ENCODE results near the gene PRLHR. TPM values are rescaled to one million over a fixed set of nuclear protein-coding genes. Genes with fewer than 3 reads are reported as not detected.

PRLHR gene
- total RNA-seq, 1 donor = not detected

DNA sequence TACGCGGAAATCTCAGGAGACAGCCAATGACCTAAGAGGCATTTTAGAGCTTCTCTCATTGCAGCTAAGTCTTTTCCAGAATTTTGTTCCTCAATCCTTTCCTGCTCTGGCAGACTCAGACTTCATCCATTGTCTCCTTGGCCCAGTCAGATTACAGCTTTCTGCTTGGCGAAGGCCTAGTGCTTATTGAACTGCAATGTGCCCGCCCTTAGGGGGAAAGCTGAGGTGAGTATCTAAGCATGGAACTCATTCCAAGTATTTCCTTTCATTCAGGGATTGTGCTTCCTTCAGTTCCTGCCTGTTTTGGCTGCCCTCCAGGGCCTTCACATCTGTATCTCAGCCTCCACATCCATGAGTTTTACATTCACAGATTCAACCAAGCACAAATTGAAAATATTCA is 37.5 kb downstream of the PRLHR start:
- no peak for DNase-seq (ENCODE audit: low read depth)

DNA sequence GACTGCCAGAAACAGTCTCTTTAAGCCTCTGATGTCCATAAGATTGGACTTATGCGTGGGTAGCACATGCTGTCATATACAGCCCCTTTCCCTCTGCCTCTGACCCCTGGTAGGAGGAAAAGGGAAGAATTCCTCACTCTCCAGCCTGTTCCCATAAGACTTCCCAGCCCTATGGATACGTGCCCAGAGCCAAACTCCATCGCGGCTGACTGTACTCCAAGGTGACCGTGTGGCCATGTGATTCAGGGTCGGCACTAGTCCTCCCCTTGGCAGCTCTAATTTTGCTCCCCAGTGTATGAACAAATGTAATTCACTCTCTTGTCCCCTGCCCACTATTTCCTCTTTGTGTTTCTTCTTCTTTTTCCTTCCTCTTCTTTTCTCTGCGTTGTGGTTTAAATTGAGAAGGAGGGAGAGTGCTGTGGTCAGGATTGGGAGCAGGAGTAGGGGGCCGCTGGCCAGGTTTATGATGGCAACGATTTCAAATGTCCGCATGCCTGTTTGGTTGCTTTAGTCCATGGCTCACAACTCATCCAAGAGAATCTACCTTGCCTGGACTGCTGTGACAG is 43.8 kb downstream of the PRLHR start:
- TF ChIP-seq, protein P1, sequence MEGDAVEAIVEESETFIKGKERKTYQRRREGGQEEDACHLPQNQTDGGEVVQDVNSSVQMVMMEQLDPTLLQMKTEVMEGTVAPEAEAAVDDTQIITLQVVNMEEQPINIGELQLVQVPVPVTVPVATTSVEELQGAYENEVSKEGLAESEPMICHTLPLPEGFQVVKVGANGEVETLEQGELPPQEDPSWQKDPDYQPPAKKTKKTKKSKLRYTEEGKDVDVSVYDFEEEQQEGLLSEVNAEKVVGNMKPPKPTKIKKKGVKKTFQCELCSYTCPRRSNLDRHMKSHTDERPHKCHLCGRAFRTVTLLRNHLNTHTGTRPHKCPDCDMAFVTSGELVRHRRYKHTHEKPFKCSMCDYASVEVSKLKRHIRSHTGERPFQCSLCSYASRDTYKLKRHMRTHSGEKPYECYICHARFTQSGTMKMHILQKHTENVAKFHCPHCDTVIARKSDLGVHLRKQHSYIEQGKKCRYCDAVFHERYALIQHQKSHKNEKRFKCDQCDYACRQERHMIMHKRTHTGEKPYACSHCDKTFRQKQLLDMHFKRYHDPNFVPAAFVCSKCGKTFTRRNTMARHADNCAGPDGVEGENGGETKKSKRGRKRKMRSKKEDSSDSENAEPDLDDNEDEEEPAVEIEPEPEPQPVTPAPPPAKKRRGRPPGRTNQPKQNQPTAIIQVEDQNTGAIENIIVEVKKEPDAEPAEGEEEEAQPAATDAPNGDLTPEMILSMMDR (IDR thresholded peaks at IDR 0.05; ENCODE audit: insufficient read depth, low read length) = no peak
- no peak overlapping the region for H3K4me3 ChIP-seq (ENCODE audit: low read depth, low read length)
- DNase-seq (ENCODE audit: low read depth) = no peak

More for the DNA sequence above, 37.5 kb downstream of the PRLHR start:
- TF ChIP-seq, protein P1 (IDR thresholded peaks at IDR 0.05; ENCODE audit: insufficient read depth, low read length) = no peak
- H3K4me3 ChIP-seq (ENCODE audit: low read depth, low read length) = no peak overlapping the region

DNA sequence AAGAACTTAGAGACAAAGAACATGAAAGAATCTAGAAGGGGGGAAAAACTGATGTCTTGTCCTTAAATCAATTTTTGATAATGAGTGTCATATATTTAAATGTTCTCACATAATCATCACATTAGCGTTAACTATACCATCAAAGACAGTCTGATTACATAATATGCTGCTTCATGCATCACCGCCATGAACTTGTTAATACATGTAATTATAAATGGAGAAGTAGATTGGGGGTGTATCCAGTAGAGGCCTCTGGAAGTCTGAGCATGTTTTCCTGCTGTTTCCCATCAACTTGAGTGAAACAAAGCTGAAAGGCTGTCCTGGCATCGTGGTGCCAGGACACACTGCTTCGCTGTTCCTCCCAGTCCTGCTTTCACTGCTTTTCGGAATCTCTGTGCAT is 48.2 kb downstream of the PRLHR start:
- no peak for DNase-seq (ENCODE audit: low read depth)
- TF ChIP-seq, protein P1 (IDR thresholded peaks at IDR 0.05; ENCODE audit: insufficient read depth, low read length) = no peak
- H3K4me3 ChIP-seq (ENCODE audit: low read depth, low read length) = no peak overlapping the region

DNA sequence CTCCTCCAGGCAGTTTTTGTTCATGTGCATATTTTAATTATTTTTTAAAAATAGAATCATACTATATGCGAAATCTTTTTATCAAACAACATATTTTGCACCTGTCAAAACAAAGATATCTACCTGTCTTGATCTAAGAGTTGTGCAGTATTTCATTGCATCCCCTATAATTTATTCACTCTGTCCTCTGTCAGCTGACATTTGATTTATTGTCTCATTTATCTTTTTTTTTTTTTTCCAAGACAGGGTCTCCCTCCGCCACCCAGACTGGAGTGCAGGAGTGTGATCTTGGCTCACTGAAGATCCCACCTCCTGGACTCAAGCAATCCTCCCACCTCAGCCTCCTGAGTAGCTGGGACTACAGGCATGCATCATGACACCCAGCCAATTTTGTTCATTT is 49.0 kb downstream of the PRLHR start:
- TF ChIP-seq, protein P1 (IDR thresholded peaks at IDR 0.05; ENCODE audit: insufficient read depth, low read length) = no peak
- H3K4me3 ChIP-seq (ENCODE audit: low read depth, low read length) = no peak overlapping the region
- DNase-seq (ENCODE audit: low read depth) = no peak

DNA sequence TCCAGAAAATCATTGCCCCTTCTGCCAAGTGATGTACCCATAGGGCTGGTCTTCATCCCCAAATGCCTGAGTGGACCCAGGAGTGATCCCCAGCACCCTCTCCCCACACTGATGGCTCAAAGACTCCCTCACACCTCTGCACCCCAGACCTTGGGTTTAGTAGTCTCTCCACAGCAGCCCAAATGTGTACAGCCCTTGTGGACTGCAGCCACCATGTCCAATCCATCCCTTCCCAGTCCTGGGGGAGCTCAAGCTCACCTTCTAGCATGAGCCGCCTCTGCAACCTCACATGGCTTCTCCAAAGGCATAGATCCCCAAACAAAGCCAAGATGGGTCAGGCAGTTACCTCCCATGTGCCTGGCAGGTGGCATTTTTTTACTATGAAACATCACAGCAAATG is 50.1 kb downstream of the PRLHR start:
- TF ChIP-seq, protein P1 (IDR thresholded peaks at IDR 0.05; ENCODE audit: insufficient read depth, low read length) = no peak
- no peak for DNase-seq (ENCODE audit: low read depth)
- H3K4me3 ChIP-seq (ENCODE audit: low read depth, low read length) = no peak overlapping the region

DNA sequence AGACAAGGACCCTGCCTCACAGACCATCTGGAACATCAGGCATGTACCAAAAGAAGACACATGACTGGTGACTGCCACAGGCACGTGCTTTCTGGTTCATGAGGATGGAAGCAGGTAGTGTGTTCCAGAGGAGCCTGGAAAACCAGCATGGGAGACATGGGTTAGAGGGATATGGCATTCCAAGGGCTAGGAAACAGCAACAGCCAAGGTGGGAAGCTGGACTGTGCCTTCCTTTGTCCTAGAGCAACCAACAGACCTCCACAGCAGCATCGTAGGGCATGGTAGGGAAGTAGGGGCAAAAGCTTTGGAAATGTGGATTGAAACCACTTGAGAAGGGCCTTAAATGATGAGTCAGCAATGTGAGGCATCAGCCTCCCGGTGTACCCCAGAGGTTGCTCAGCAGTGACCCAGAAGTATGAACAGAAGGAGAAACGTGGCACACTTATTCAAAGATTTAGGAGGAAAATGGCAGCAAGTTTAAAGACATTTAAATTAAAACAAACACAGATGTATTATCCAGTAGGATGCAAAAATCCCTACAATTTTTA is 51.0 kb downstream of the PRLHR start:
- no peak for DNase-seq (ENCODE audit: low read depth)
- no peak overlapping the region for H3K4me3 ChIP-seq (ENCODE audit: low read depth, low read length)
- TF ChIP-seq, protein P1 (IDR thresholded peaks at IDR 0.05; ENCODE audit: insufficient read depth, low read length) = no peak

Measured in fibroblast of the aortic adventitia (primary cell).